Hepatocyte (in vitro differentiated cells): ENCODE measurements around the gene TYSND1. TPM values are rescaled to one million over a fixed set of nuclear protein-coding genes. Genes with fewer than 3 reads are reported as not detected.

Experiments used
- DNase-seq: peaks from one replicate; pipeline ENCODE4 v3.0.0-alpha.2; 2016; ENCODE audit warnings: low spot score
- H2AFZ ChIP-seq: fragments of 200-600 bp; sonication (generic); 2 replicates; pipeline ENCODE4 v1.6.0; 2016; ENCODE audit warnings: antibody characterized with exemption, mild to moderate bottlenecking
- H3K27ac ChIP-seq: fragments of 200-600 bp; sonication (generic); 2 replicates; pipeline ENCODE4 v1.5.1; 2016; ENCODE audit warnings: mild to moderate bottlenecking
- H3K27me3 ChIP-seq: fragments of 200-600 bp; sonication (generic); 2 replicates; pipeline ENCODE4 v1.6.1; 2016
- H3K36me3 ChIP-seq: fragments of 200-600 bp; sonication (generic); replicated peaks from 2 replicates; pipeline ENCODE4 v1.5.1; 2016; ENCODE audit warnings: low read depth; ENCODE audit not compliant: insufficient read depth
- H3K4me1 ChIP-seq: fragments of 200-600 bp; sonication (generic); 2 replicates; pipeline ENCODE4 v1.5.1; 2016; ENCODE audit warnings: mild to moderate bottlenecking, moderate library complexity; ENCODE audit not compliant: insufficient read depth
- H3K4me2 ChIP-seq: fragments of 200-600 bp; sonication (generic); 2 replicates; pipeline ENCODE4 v1.6.0; 2016
- H3K4me3 ChIP-seq: fragments of 200-600 bp; sonication (generic); 2 replicates; pipeline ENCODE4 v1.5.1; 2016; ENCODE audit warnings: mild to moderate bottlenecking
- H3K79me2 ChIP-seq: fragments of 200-600 bp; sonication (generic); 2 replicates; pipeline ENCODE4 v1.6.0; 2017; ENCODE audit warnings: mild to moderate bottlenecking
- H3K9me2 ChIP-seq: fragments of 200-600 bp; sonication (generic); replicated peaks from 2 replicates; pipeline ENCODE4 v1.6.0; 2017; ENCODE audit warnings: mild to moderate bottlenecking; ENCODE audit not compliant: insufficient read depth
- H3K9me3 ChIP-seq: fragments of 200-600 bp; sonication (generic); 2 replicates; pipeline ENCODE4 v1.5.1; 2016; ENCODE audit warnings: low read depth, mild to moderate bottlenecking
- H4K20me1 ChIP-seq: fragments of 200-600 bp; sonication (generic); 2 replicates; pipeline ENCODE4 v1.6.0; 2016; ENCODE audit warnings: mild to moderate bottlenecking; ENCODE audit not compliant: insufficient read depth, poor library complexity, severe bottlenecking
- CTCF ChIP-seq: fragments of 200-600 bp; sonication (generic); IDR thresholded peaks from 2 replicates; pipeline ENCODE4 v1.5.1; 2016; ENCODE audit warnings: antibody characterized with exemption, mild to moderate bottlenecking; ENCODE audit not compliant: poor library complexity
- EZH2 ChIP-seq: fragments of 200-600 bp; sonication (generic); IDR thresholded peaks from 2 replicates; pipeline ENCODE4 v1.6.1; 2016; ENCODE audit warnings: antibody characterized with exemption, mild to moderate bottlenecking, borderline replicate concordance
- EZH2phosphoT487 ChIP-seq: fragments of 200-600 bp; sonication (generic); IDR thresholded peaks from one replicate; pipeline ENCODE4 v1.6.1; 2018; ENCODE audit warnings: antibody characterized with exemption, mild to moderate bottlenecking, low read depth, moderate library complexity; ENCODE audit not compliant: unreplicated experiment, severe bottlenecking
- WGBS: methylation state at CpG from one replicate; pipeline ENCODE4 v1.1.6; 2016; ENCODE audit warnings: low lambda C conversion rate; ENCODE audit errors: missing lambda C conversion rate; 5-methylcytosine and 5-hydroxymethylcytosine counted together
- polyA plus RNA-seq: library from polyadenylated mRNA; unstranded; fragments of >200 nt; fragmentation: Nextera tagmentation; extraction: Ambion mirVana; gene quantifications from 2 replicates; pipeline ENCODE4 v1.2.1, GENCODE V29; 2016
- total RNA-seq: library from RNA; depleted of rRNA; stranded (reverse); fragments of >200 nt; gene quantifications from 2 replicates; pipeline ENCODE4 v1.2.3, GENCODE V29; 2014

The TYSND1 gene
- total and polyA plus RNA-seq, 2 experiments from 2014 or later = 12.6 to 22.0 TPM

GRCh38 chr10:70119197-70119596 is 27.3 kb downstream of the TYSND1 start:
- TF ChIP-seq CTCF = no peak
- no peak for TF ChIP-seq EZH2phosphoT487
- no peak for TF ChIP-seq EZH2
- DNase-seq = no peak
- H3K4me1 ChIP-seq = no peaks in the 10 kb centered on the region
- 98% methylated on average over 7 of the region's 7 CpGs for WGBS
- H3K27me3 ChIP-seq = no peaks in the 10 kb centered on the region
- H3K27ac ChIP-seq = no peak overlapping the region
- no peak overlapping the region for H3K4me2 ChIP-seq
- H3K9me2 ChIP-seq = no peaks in the 10 kb centered on the region
- no peaks in the 10 kb centered on the region for H3K79me2 ChIP-seq
- no peaks in the 10 kb centered on the region for H4K20me1 ChIP-seq
- no peaks in the 10 kb centered on the region for H3K9me3 ChIP-seq
- H3K36me3 ChIP-seq = no peaks in the 10 kb centered on the region
- H2AFZ ChIP-seq = no peak overlapping the region
- no peak overlapping the region for H3K4me3 ChIP-seq

- H3K4me3 ChIP-seq = no peak overlapping the region
- no peaks in the 10 kb centered on the region for H4K20me1 ChIP-seq
- TF ChIP-seq EZH2 (no peak), CTCF (no peak), EZH2phosphoT487 (no peak)
- no peak overlapping the region for H3K4me2 ChIP-seq
- H3K36me3 ChIP-seq = no peaks in the 10 kb centered on the region
- H3K9me3 ChIP-seq = no peaks in the 10 kb centered on the region
- H2AFZ ChIP-seq = no peak overlapping the region
- H3K4me1 ChIP-seq = no peaks in the 10 kb centered on the region
- no peaks in the 10 kb centered on the region for H3K9me2 ChIP-seq
- no peak for DNase-seq
- no peaks in the 10 kb centered on the region for H3K79me2 ChIP-seq
- WGBS = 82% methylated on average over 3 of the region's 3 CpGs
- no peaks in the 10 kb centered on the region for H3K27me3 ChIP-seq
- no peak overlapping the region for H3K27ac ChIP-seq
Measured at GRCh38 chr10:70118196-70118595, 28.3 kb downstream of the TYSND1 start.

- H3K27ac ChIP-seq = no peak overlapping the region
- H3K4me1 ChIP-seq = no peaks in the 10 kb centered on the region
- 91% methylated on average over 10 of the region's 10 CpGs for WGBS
- H2AFZ ChIP-seq = no peak overlapping the region
- no peaks in the 10 kb centered on the region for H3K79me2 ChIP-seq
- H3K36me3 ChIP-seq = no peaks in the 10 kb centered on the region
- no peak overlapping the region for H3K4me3 ChIP-seq
- no peak overlapping the region for H3K4me2 ChIP-seq
- no peaks in the 10 kb centered on the region for H3K27me3 ChIP-seq
- H3K9me2 ChIP-seq = no peaks in the 10 kb centered on the region
- DNase-seq = no peak
- TF ChIP-seq EZH2 (no peak), CTCF (no peak), EZH2phosphoT487 (no peak)
- no peaks in the 10 kb centered on the region for H4K20me1 ChIP-seq
- no peaks in the 10 kb centered on the region for H3K9me3 ChIP-seq
Measured at GRCh38 chr10:70117646-70118045, 28.9 kb downstream of the TYSND1 start.
